ENCODE data around the gene NACA. TPM values are rescaled to one million over a fixed set of nuclear protein-coding genes. Genes with fewer than 3 reads are reported as not detected.

NACA gene
- total and polyA plus RNA-seq, 2 of the 13 experiments (the other 11 are each of a cell fraction or from before 2014, with no cell fraction given), result 799 to 1,700 TPM

DNA sequence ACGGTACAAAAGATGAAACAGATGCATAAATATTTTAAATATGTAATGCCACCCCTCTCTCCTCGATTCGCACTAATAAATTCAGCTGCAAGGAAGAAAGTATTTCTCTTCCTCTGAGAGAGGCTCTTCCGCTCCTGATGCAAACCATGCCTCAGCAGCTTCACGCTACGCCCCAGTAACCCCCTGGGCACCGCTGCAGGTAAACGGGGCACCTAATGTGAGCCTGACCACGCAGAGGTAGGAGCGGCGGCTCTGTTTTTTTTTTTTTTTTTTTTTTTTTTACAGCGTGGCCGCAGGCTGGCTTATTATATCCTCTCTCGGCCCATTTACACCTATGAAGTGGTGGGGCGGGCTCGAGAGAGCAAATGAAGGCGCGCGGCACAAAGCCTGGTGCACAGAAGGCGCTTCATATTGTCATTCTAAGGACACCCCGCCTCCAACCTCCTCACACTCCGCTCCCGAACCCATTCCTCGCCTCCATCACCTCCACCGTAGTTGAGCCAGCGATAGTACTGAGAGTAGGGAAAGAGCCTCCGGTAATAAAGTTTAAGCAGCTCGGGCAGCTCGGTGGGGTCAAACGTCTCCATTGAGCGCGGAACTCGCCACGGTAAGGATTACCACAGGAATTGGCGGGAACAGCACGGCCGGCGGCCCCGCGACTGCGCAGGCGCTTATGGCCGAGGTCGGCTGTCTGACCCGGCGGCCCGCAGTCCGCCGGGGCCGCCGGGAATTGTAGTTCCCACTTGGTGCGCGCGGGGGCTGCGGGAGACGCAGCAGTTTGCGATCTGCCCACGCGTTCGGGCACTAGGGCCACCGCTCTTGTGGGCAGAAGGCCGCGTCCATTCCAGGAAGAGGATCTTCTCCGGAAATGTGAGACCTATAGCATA lies 26.9 kb upstream of the NACA start, which contains the start of gene PRIM1 (continued):
- TF ChIP-seq POLR2A (IDR thresholded peaks at IDR 0.05; ENCODE audit: insufficient read depth in 1 of 2, low read depth in 2 of 2, low read length in 2 of 2) (peak; percentile 72 to 73), HNRNPK (IDR thresholded peaks at IDR 0.05; ENCODE audit: low read depth, low read length, poor library complexity, severe bottlenecking) (no peak), ZFP36L1 (CRISPR knock-in tag; IDR thresholded peaks at IDR 0.05) (no peak), ATF7-NPFF (CRISPR knock-in tag; IDR thresholded peaks at IDR 0.05; ENCODE audit: low read depth) (peak; percentile 57; the same call in 1 of the 2 replicates), ZNF605 (CRISPR knock-in tag; IDR thresholded peaks at IDR 0.05) (peak; percentile 65; the same call in 1 of the 2 replicates), ZNF274 (CRISPR knock-in tag; IDR thresholded peaks at IDR 0.05) (peak; percentile 61; the same call in 1 of the 2 replicates), PRMT3 (CRISPR knock-in tag; IDR thresholded peaks at IDR 0.05; ENCODE audit: borderline replicate concordance, low read depth) (no peak; the same call in 1 of the 2 replicates), ZNF543 (CRISPR knock-in tag; IDR thresholded peaks at IDR 0.05) (0 out of 2 replicates have a peak, but pooled peaks have one; percentile 14), ZNF652 (CRISPR knock-in tag; IDR thresholded peaks at IDR 0.05; ENCODE audit: borderline replicate concordance, low read depth) (no peak), MTA3 (CRISPR knock-in tag; IDR thresholded peaks at IDR 0.05) (no peak), MEF2D (CRISPR knock-in tag; IDR thresholded peaks at IDR 0.05) (no peak), EZH2 (conservative IDR thresholded peaks at IDR 0.05; ENCODE audit: low read depth, low read length) (no peak), SRSF9 (IDR thresholded peaks at IDR 0.05; ENCODE audit: borderline replicate concordance, insufficient read depth, low read depth, low read length, poor library complexity, severe bottlenecking) (no peak), KDM5A (IDR thresholded peaks at IDR 0.05; ENCODE audit: borderline replicate concordance, low read length) (no peak), SMARCE1 (IDR thresholded peaks at IDR 0.05; ENCODE audit: borderline replicate concordance) (no peak), ZNF333 (CRISPR knock-in tag; IDR thresholded peaks at IDR 0.05; ENCODE audit: borderline replicate concordance) (no peak), CEBPG (CRISPR knock-in tag; IDR thresholded peaks at IDR 0.05) (no peak), HIVEP1 (CRISPR knock-in tag; IDR thresholded peaks at IDR 0.05) (no peak), REL (CRISPR knock-in tag; conservative IDR thresholded peaks at IDR 0.05) (0 out of 2 replicates have a peak, but pooled peaks have one; percentile 40), ZBTB8A (CRISPR knock-in tag; IDR thresholded peaks at IDR 0.05; ENCODE audit: borderline replicate concordance, low read depth) (no peak), ZNF589 (CRISPR knock-in tag; conservative IDR thresholded peaks at IDR 0.05) (no peak), RBM39 (IDR thresholded peaks at IDR 0.05; ENCODE audit: low read depth, low read length, poor library complexity, severe bottlenecking) (peak; percentile 87), ZNF773 (CRISPR knock-in tag; IDR thresholded peaks at IDR 0.05; ENCODE audit: borderline replicate concordance) (no peak), HDAC6 (IDR thresholded peaks at IDR 0.05; ENCODE audit: low read depth, low read length) (no peak), NFIC (IDR thresholded peaks at IDR 0.05; ENCODE audit: low read length) (no peak), KLF12 (CRISPR knock-in tag; IDR thresholded peaks at IDR 0.05; ENCODE audit: borderline replicate concordance) (no peak), RFX5 (IDR thresholded peaks at IDR 0.05; ENCODE audit: low read depth, low read length) (no peak), HNRNPLL (IDR thresholded peaks at IDR 0.05; ENCODE audit: low read depth, low read length, poor library complexity, severe bottlenecking) (peak; percentile 17)
- TF ChIP-seq, protein P1, sequence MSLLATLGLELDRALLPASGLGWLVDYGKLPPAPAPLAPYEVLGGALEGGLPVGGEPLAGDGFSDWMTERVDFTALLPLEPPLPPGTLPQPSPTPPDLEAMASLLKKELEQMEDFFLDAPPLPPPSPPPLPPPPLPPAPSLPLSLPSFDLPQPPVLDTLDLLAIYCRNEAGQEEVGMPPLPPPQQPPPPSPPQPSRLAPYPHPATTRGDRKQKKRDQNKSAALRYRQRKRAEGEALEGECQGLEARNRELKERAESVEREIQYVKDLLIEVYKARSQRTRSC (CRISPR knock-in tag; IDR thresholded peaks at IDR 0.05; ENCODE audit: low read depth), result no peak
